Smooth muscle cell (in vitro differentiated cells): ENCODE measurements around the gene GNB5. TPM values are rescaled to one million over a fixed set of nuclear protein-coding genes. Genes with fewer than 3 reads are reported as not detected.

Experiments
- DNase-seq: peaks from one replicate; lab custom pipeline; 2025; ENCODE audit not compliant: unreplicated experiment; lab: John Stamatoyannopoulos, UW
- H2AFZ ChIP-seq: fragments of 200-600 bp; sonication (generic); 2 replicates; pipeline ENCODE4 v1.6.0; 2016; ENCODE audit warnings: antibody characterized with exemption, low read depth, mild to moderate bottlenecking
- H3F3A ChIP-seq: fragments of 200-600 bp; sonication (generic); 2 replicates; pipeline ENCODE4 v1.6.0; 2017; ENCODE audit warnings: antibody characterized with exemption, low read depth
- H3K27ac ChIP-seq: fragments of 200-600 bp; sonication (generic); 2 replicates; pipeline ENCODE4 v1.5.1; 2016; ENCODE audit warnings: low read depth, mild to moderate bottlenecking
- H3K27me3 ChIP-seq: fragments of 200-600 bp; sonication (generic); 2 replicates; pipeline ENCODE4 v1.6.1; 2016; ENCODE audit warnings: low read depth, mild to moderate bottlenecking
- H3K36me3 ChIP-seq: fragments of 200-600 bp; sonication (generic); 2 replicates; pipeline ENCODE4 v1.5.1; 2016; ENCODE audit warnings: low read depth
- H3K4me1 ChIP-seq: fragments of 200-600 bp; sonication (generic); 2 replicates; pipeline ENCODE4 v1.5.1; 2016; ENCODE audit warnings: low read depth
- H3K4me2 ChIP-seq: fragments of 200-600 bp; sonication (generic); 2 replicates; pipeline ENCODE4 v1.6.0; 2016; ENCODE audit warnings: mild to moderate bottlenecking
- H3K4me3 ChIP-seq: fragments of 200-600 bp; sonication (generic); 2 replicates; pipeline ENCODE4 v1.5.1; 2016; ENCODE audit warnings: mild to moderate bottlenecking
- H3K79me2 ChIP-seq: fragments of 200-600 bp; sonication (generic); 2 replicates; pipeline ENCODE4 v1.6.0; 2016; ENCODE audit warnings: low read depth, mild to moderate bottlenecking
- H3K9ac ChIP-seq: fragments of 200-600 bp; sonication (generic); 2 replicates; pipeline ENCODE4 v1.6.0; 2016; ENCODE audit warnings: low read depth
- H3K9me3 ChIP-seq: fragments of 200-600 bp; sonication (generic); replicated peaks from 2 replicates; pipeline ENCODE4 v1.5.1; 2016; ENCODE audit warnings: low read depth
- H4K20me1 ChIP-seq: fragments of 200-600 bp; sonication (generic); 2 replicates; pipeline ENCODE4 v1.6.0; 2016; ENCODE audit warnings: low read depth
- CTCF ChIP-seq: fragments of 200-600 bp; sonication (generic); IDR thresholded peaks from 2 replicates; pipeline ENCODE4 v1.5.1; 2017; ENCODE audit warnings: borderline replicate concordance, mild to moderate bottlenecking, antibody characterized with exemption; ENCODE audit not compliant: insufficient read depth, poor library complexity, severe bottlenecking
- WGBS: methylation state at CpG from one replicate; pipeline ENCODE4 v1.1.7; 2016; ENCODE audit warnings: low lambda C conversion rate; 5-methylcytosine and 5-hydroxymethylcytosine counted together
- polyA plus RNA-seq: library from polyadenylated mRNA; unstranded; fragments of >200 nt; fragmentation: Nextera tagmentation; extraction: Ambion mirVana; gene quantifications from 2 replicates; pipeline ENCODE4 v1.2.1, GENCODE V29; 2016
- total RNA-seq: library from RNA; depleted of rRNA; stranded (reverse); fragments of >200 nt; gene quantifications from 2 replicates; pipeline ENCODE4 v1.2.3, GENCODE V29; 2014

Gene GNB5
- total and polyA plus RNA-seq, 2 experiments from 2014 or later = 14.0 to 25.1 TPM

GRCh38 chr15:52109559-52110451 lies 81.4 kb downstream of the GNB5 start:
- DNase-seq = no peak
- no peak overlapping the region for H2AFZ ChIP-seq
- no peaks in the 10 kb centered on the region for H3K4me1 ChIP-seq
- WGBS = 60% methylated on average over 5 of the region's 5 CpGs
- H3K27ac ChIP-seq = no peak overlapping the region
- no peaks in the 10 kb centered on the region for H3K36me3 ChIP-seq
- no peaks in the 10 kb centered on the region for H3F3A ChIP-seq
- no peak overlapping the region for H3K4me3 ChIP-seq
- peaks cover 43% of the 10 kb centered on the region for H3K27me3 ChIP-seq
- H4K20me1 ChIP-seq = no peaks in the 10 kb centered on the region
- no peak overlapping the region for H3K9ac ChIP-seq
- no peaks in the 10 kb centered on the region for H3K9me3 ChIP-seq
- H3K4me2 ChIP-seq = no peak overlapping the region
- TF ChIP-seq CTCF = no peak
- H3K79me2 ChIP-seq = no peaks in the 10 kb centered on the region

- Histone ChIP-seq H3K9me3 (no peaks in the 10 kb centered on the region), H3K4me1 (no peaks in the 10 kb centered on the region), H3K4me2 (no peak overlapping the region), H4K20me1 (no peaks in the 10 kb centered on the region), H3K27me3 (peaks cover 27% of the 10 kb centered on the region), H2AFZ (no peak overlapping the region), H3K27ac (no peak overlapping the region), H3K4me3 (no peak overlapping the region), H3K9ac (no peak overlapping the region), H3F3A (peaks cover 3% of the 10 kb centered on the region), H3K36me3 (no peaks in the 10 kb centered on the region), H3K79me2 (no peaks in the 10 kb centered on the region)
- no peak for DNase-seq
- no peak for TF ChIP-seq CTCF
- 99% methylated on average over 6 of the region's 6 CpGs for WGBS
Observed at GRCh38 chr15:52107238-52107637, 84.0 kb downstream of the GNB5 start.

DNA sequence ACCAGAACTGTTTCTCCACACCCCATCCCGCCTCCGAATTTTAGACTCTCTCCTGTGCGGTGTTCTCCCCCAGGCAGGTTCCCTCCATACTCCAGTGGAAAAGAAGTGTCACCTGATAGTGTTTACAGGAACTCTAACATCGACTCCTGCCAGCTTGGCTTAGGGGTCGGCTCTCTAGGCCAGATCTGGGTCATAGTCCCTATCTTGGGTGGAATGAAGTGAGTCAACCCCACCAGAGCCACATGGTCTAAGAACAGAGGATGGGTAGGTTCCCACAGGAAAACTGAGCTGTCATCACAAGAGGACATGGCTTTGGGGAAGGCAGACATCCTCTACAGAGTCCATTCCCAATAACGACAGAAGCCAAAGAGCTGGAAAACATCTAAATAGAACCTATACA lies 84.6 kb downstream of the GNB5 start:
- Histone ChIP-seq H3F3A (peaks cover 3% of the 10 kb centered on the region), H2AFZ (no peak overlapping the region)

More for the DNA sequence above, 84.6 kb downstream of the GNB5 start:
- TF ChIP-seq CTCF = no peak
- Histone ChIP-seq H3K36me3 (no peaks in the 10 kb centered on the region), H3K9ac (no peak overlapping the region), H3K4me2 (no peak overlapping the region), H3K4me3 (no peak overlapping the region), H3K4me1 (no peaks in the 10 kb centered on the region), H3K27ac (no peak overlapping the region), H3K79me2 (no peaks in the 10 kb centered on the region), H3K27me3 (peaks cover 21% of the 10 kb centered on the region), H3K9me3 (no peaks in the 10 kb centered on the region), H4K20me1 (no peaks in the 10 kb centered on the region)
- 73% methylated on average over 6 of the region's 6 CpGs for WGBS
- no peak for DNase-seq
